GM21825 (cell line): ENCODE results near the gene PTPRE.
A peak's percentile ranks its signal among the peaks of the same experiment; 100 is the strongest.

Experiments used
- ATAC-seq: cut with Tn5 transposase; IDR thresholded peaks from one replicate; pipeline ENCODE4 v1.9.1; 2021; ENCODE audit warnings: mild to moderate bottlenecking, moderate library complexity; ENCODE audit not compliant: unreplicated experiment

The PTPRE gene

DNA sequence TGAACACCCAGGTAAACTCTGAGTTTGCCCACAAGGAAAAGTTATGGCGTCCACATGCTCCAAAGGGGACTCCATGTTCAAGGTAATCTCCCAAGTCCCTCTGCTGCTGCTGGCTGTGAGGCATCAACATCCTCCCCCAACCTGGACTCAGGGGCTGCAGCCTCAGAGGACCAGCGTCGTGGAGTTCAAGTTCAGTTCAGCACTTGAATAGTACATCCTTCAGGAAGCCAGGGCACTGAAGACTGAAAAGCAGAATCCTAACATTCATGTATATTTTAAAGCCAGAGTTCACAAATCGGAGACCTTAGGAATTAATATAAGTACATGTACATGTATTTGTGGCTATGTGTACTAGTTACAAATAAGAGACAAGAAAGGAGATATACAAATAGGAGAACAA, 90.4 kb downstream of the PTPRE start:
- ATAC-seq = no peak

DNA sequence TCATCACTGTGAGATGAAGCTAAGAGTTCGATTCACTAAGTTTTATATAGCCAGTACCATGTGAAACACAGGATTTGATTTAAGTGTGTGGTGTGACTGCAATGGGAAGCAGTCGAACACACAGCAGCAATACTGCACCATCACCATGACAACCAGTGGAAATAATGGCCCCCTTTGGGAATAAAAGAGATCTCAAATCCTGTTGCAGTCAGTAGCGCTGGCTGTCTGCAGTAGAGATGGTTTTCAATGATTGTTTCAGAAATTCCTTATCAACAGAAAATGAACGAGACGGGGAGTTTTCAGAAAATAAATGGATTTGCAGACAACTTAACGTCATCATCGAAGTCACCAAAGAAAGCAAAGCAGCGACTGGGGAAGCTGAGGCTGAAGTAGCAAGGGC, 91.0 kb downstream of the PTPRE start:
- no peak for ATAC-seq

DNA sequence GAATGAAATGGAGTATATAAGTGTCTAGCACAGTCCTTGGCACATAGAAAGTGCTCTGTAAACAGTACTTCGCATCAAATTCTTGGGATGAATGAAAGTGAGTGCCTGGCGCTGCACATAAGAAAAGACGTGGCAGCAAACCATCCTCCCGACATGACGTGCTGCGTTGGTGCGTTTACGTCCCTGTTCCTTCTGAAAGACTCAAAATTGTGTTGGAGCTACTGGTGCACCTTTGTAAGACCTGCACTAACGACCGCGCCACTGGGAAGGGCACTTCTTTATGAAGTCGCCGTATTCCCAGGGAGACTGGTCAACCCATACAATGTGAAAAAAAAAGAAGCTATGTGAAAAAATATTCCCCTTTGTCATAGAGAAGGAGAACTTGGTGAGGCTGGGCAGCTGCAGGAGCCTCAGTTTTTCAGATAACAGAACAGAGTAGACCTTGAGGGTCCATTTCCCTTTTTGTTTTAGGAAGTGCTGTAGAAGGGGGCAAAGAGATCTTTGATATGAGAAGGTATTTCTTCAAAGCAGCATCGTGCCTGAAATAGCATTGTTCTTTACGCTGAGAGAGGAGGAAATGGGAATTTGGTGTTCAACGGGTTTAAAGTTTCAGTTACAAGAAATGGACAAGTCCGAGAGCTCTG, 91.7 kb downstream of the PTPRE start:
- ATAC-seq = no peak

DNA sequence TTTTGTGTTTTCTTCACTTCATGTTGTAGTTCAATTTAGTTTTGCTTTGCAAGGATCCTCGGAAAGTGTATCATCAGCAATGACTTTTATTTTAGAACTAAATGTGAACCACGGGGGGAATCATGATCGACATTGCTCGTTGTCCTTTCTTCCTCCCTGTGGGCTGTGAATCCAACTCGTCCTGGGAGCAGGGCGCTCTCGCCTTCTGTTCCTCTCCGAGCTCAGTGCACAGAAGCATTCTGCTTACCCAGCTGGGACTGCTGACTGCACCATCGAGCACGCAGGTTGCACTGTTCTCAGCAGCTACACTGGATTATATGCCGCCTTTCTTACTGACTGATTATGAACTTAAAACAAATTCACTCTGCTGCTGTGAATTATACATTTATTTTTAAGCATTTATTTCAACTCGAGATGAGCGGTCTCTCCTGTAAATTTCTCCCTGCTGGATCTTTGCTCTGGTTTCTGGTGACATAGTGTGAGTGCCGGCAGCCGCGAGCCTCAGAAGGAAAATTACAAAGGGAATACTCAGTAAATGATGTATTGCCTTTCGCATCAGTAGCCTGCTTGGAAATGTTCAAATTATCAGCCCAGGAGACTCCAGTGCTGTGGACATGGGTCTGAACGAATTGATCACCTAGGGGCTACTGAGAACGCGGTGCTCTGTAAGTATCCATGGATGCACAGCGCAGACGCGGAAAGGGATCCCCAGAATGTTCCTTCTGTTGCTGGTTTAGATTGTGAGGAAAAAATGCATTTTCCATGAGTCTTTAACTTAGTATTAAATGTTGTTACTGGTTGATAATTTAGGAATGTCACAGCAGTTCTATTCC, 92.6 kb downstream of the PTPRE start:
- no peak for ATAC-seq

DNA sequence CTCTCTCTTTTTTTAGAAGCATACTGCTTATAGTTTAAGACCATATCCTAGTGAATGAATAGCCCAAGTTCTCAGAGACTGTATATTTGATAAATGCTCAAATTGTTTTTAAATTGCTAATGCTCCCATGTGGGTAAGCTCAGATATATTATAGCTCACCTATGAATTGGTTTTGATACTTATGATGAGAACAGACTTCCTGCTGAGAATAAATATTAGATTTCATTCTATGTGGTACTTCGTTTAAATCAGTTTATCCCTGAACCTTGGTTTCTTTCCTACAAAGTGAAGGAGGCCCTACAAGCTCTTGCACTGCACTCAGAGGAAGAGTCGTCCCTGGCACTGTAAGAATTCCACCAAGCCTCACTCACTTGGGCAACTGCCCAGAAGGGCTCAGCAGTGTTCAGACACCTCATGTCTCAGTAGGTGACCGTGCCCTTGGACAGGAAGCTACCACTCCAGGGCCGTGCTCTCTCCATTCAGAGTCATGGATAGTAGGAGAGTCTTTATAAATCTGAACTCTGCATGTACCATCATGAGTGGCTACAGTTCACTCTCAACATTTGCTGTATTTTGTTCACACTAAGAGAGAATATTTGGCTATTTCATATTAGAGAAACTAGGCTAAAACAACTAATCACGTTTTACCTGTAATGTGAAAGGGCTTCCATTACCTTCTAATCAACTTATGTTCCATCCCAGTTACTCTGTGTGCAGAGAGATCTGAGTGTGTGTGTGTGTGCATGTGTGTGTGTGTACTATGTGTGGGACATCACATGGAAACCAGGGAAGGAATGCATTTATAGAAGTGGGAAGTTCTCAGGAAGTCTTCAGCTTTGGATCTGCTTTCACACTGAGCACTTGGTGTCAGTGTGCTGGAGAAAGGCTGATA, 93.8 kb downstream of the PTPRE start:
- no peak for ATAC-seq

DNA sequence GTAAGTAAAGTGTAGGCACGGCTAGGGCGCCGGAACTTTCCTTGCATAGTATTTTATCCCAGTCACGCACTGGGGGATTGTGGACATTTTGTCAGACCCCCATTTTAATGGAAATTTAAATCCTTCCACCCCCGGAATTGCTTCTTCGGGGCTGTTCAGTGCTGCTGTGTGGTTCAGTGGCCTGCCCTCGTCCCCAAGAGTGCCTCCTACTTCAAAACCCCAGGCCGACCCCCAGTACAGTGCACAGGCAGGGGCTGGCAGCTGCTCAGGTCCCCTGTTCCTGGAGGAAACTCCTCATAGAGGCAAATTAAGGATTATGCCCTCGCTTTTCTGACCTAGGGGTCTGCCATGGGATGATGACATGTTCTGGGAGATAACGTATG, 94.5 kb downstream of the PTPRE start:
- no peak for ATAC-seq

DNA sequence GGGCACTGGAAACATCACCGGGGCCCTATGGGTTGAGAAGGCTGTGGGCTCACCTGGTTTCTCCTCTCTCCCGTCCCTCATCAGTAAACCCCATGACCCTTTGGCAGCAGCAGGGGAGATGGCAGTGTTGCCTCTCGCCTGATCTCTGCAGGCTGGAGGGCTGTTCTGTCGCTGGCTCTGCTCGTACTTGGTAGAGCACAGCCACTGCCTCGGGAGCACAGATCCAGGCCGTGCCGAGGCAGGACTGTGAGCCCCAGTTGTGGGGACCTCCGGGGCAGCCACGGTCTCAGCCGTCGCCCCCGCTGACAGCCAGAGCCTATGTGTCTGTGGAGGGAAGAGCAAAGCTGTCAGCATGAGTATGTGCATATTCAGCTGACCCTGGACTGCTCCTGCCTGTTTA, 94.9 kb downstream of the PTPRE start:
- ATAC-seq = no peak

DNA sequence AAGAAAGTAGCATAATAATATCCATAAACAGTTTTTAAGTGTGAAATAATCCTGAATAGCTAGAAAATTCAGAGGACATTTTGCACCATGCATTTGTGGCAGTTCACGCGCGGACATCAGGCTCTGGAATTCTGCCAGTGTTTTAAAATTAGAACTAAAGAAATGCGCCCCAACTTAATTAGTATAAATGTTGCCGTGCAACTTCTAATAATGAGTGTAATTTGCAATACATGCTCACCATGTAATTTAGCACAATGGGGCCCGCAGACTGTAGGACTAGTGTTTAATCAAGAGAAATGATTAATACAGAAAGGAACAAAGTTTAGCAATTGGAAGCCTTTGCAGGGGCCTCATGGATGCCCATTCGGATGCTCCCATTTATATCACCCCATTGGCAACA, 96.6 kb downstream of the PTPRE start:
- ATAC-seq = no peak

DNA sequence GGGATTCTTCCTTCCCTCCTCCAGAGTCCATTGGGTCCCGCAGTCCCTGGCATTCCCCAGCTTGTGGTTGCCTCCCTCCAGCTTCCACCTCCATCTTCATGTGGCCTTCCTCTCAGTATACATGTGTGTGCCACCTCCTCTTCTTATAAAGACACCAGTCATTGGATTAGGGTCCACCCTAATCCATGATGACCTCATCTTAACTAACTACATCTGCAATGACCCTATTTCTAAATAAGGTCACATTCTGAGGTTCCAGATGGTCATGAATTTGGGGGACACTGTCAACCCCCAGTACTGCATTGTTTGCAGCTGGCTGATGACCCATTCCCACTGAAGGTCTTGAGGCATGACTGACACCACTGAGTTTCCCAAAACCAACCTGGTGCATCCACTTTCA, 99.0 kb downstream of the PTPRE start:
- no peak for ATAC-seq

DNA sequence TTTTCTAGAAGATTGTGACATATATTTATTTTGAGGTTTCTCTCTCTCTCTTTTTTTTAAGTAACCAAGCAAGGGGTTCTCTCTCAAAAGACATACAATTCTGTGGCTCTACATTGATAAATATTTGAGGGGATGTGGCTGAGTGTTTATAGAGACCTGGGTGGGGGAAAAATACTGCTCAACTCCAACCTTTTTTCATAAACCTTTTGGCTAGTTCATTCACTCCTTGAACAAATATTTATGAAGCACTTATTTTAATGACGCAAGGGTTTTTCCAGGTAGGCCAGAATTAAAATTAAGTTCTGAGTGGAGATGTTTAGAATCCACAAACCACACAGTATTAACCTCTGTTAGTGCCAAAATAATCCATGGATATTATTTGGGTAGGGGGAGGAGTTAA, 100.2 kb downstream of the PTPRE start:
- ATAC-seq = no peak

DNA sequence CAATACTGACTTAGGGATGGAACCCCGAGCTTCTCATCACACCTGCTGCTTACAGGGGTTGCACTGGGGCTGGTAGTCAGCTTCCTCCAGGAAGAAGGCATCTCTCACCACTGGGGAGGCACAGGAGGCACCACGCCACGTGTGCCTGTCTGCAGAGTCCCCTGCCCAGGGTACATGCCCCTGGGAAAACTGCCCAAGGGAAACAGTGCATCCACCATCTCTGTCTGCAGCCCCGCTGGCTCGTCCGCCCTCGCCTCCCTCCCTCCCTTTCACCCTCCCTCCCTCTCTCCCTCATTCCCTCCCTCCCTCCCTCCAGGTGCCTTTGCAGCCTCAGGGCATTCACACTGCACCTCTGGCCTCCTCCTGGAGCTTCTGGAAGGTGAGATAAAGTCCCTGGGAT, 101.1 kb downstream of the PTPRE start:
- no peak for ATAC-seq

DNA sequence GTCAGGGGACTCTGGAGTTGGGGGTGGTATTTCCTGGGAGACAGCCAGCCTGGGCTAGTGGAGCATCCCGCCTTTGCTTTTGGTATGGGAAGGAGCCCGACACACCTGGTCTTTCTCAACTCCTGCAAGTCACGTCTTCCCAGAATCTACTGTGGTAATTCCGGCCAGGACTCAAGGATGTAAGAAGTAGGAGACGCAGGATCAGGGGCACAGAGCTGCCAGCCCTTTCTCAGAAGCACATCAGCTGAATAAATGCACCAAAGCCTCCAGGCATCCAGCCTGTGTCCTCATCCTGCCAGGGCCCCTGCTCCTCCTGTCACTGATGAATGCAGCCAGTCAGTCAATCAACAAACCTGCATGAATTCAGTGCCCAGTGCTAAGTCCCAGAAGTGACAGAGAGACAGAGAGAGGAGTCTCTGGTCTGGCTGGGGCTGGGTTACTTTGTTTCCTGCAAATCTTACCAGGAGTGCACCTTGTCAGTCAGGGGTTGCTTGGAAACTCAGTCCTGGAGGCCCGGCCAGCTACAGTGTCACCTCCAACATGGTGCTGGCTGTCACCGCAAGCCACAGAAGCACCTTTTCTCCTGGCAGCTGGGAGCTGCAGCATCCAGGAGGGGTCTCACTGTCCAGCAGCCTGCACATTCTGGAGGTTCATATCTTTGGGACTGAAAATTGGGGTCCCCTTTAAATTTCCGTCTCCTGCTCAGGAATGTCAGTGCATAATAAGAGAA, 101.8 kb downstream of the PTPRE start:
- no peak for ATAC-seq

DNA sequence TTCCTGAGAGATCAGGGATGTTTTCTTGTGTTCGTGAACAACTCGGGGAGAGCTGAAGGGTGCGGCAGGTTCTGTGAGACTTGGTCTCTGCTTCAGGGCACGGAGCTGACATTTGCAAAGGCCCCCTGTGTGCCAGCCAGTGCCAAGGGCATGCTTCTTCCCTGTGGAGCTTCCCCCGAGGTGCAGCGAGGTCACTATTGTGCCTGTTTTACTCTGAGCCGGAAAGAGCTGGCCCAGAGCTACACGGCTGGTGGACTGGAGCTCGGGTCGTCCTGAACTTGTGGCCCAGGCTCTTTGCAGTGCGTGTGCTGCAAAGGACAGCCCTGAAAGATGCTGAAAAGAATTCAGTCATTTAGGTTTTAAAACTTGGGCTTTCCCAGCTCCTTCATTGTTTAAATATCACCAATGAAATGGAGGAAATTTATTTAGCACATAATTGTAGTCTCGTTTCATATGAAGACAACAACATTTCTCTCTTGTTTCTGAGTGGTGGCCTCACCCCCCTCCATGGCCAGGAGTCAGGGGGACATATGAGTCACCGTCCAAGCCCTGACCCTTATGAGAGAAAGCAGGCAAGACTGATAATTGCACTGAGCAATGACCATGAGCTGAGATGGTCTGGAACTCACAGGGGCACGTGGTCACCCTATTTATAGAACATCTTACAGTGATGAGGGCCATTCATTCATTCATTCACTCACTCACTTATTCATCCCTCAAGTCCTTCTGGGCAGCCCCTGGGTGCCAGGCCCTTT, 102.6 kb downstream of the PTPRE start:
- ATAC-seq = no peak

DNA sequence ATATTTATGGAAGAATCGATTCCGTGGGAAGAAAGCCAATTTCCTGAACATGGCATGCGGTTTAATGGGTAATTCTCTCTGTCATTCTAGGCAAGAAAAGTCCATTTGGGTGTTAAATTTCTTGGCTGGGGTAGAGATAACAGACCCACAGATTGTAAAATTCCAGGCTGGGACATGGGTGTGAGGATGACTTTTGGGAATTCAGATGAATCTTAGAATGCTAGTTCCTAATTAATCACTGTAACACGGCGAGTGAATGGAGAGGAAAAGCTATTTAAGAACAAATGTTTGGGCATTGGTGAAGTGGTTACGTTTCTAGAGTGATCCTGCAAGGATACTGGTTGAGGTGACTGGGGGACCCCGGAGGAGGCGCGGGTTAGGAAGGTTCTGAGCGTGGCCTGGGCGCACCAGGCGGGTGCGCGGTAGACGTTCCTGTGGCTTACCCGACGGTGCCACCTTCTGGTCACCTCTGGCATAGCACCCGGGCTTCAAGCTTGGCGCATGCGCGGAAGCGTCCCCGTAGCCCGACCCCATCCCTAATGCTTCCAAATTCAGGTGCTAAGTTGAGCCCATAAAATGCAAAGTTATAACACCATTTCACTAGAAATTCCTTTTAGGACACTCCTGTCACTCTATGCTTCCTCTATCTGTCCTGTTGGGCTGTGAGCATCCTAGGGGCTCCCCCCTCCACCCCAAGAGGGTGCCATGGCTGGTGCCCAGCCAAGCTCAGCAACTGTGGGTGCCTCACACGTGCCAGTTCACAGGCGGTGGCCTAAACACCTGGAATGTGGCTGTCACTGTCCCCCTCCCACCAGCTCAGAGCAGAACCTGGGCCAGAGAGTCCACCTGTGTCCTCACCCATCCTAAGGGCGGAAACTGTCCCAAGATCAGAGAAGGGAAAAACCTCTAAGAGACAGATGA, 104.4 kb downstream of the PTPRE start:
- ATAC-seq = peak; percentile 78

DNA sequence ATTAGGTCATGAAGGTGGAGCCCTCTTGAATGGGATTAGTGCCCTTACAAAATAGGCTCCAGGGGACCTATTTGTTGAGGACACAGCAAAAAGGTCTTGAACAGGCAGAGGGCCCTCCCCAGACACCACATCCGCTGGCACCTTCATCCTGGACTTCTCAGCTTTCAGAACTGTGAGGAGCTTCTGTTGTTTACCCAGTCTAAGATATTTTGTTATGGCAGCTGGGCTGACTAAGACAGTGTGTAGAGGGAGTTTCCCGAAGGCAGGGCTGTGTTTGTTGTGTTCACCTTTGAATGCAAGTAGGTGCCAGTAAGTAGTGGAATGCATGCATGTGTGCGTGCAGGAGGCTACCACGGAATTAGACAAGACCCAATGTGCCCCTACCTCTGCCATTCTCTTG, 106.7 kb downstream of the PTPRE start:
- no peak for ATAC-seq

DNA sequence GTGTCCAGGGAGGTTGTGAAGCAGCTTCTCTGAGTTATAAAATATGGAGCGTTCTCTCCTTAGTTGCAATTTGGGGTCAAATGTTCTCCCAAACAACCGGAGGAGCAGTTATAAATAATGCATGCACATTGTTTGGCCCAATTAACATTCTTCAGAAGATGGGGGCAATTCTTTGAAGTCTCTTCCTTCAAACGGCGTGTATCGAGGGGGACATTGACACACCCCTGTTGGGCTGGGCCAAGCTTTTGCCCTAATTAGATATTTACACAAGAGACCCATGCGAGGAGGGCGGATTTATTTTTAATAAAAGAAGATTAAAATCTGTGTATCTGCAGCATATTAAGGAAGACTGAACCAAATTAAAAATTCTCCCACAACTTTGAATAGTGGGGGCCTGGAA, 107.3 kb downstream of the PTPRE start:
- ATAC-seq = no peak

DNA sequence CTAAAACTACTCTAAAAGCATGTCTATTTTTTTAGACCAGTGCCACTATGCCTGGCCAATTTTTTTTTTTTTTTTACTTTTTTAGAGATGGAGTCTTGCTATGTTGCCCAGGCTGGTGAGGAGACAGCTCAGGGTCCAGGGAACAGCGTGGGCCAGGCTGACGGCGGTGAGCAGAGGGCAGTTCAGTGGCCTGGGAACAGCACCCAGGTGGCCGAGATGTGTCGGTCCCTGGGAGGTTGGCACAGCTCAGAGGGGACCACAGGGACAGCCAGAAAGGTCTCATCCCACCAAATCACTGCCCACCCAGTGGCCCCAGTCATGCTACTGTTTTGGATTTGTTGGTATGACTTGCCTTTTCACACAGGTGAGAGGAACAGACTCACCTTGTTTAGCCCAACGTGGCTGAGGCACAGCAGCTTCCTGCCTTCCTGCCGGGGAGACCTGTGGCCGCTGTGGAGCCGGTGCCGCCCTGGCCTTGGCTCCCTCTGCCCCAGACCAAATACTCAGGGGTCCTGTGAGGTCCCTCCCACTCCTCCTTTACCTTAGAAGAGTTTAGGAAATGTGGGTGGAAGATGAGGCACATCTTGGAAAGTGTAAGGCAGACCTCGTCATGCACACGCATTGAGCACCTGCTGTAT, 109.6 kb downstream of the PTPRE start:
- ATAC-seq = no peak

DNA sequence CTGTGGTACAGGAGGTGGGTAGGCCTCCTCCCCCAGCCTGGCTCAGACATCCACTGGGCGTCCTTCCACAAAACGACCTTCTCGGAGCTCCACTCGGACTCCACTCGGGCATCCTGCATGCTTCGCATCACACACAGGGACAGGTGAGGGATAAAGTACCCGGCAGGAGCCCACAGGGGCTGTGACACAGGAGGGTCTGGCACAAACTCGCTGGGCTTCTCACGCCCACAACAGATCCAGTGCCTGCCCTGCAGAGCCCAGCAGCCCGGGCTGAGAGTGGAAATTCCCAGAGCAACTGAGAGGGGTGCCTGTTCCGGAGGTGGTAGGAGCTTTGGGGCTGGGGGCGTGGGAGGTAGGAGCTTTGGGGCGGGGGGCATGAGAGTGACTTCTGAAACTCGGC, 110.9 kb downstream of the PTPRE start:
- ATAC-seq = no peak

DNA sequence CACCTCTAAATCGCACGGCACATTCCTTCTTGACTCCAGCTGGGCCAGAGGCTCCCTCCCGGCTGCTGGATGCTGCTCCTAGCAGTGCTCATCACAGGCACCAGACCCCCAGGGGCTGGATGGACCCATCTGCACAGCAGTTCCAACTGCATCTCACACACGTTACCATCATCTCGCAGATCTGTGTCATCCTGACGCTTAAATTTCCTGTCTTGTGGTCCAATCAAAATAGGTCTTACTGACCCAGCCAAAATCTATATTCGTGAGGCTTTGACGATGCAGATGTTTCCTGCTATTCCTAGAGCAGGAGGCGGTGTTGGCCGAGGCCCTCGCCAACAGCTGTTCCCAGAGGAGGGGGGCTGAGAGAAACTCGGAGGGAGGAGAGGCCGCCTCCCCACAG, 111.3 kb downstream of the PTPRE start:
- ATAC-seq = no peak
